NCI-H146 (cell line): ENCODE measurements around the gene MAF.

ENCODE experiments used
- DNase-seq: peaks from one replicate; lab custom pipeline; 2025; lab: John Stamatoyannopoulos, UW

Gene MAF

DNA sequence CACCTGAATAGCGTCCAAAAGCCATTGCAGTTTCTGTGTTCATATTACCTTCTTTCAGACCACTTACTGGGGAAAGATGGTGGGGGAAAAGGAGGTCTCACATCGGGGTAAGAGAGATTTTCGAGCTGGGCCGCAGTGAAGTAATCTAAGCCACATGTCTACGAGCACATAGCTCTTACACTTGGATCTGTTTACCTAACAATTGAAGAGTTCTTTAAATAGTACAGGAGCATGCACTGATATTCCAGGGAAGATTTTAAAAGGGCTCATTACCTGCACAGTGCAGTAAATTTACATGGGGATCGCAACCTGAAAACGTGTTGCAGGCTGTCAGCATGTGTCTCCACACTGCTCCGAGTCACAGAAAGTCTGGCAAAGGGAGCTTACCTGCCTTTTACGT, 12.6 kb downstream of the MAF start:
- no peak for DNase-seq

DNA sequence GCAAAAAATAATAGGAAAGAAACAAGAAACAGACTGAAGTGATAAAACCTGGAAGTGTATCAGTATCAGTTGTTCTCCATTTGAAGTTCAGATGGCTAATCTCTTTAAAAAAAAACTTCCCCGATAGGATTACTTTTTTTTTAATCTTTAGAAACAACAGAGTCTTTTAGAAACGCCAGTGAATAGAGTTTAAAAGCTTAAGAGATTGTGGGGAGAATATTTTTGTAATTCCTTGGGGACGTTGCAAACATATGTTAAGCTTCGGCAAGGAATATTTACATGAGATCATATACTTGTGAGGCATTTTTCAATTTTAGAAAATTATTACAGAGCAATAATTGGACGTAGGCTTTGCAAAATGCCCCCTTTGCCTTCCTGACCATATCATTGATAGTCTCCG, 13.2 kb downstream of the MAF start:
- DNase-seq = no peak

- no peak for DNase-seq
Measured at GRCh38 chr16:79582789-79583188, 17.7 kb downstream of the MAF start.

DNA sequence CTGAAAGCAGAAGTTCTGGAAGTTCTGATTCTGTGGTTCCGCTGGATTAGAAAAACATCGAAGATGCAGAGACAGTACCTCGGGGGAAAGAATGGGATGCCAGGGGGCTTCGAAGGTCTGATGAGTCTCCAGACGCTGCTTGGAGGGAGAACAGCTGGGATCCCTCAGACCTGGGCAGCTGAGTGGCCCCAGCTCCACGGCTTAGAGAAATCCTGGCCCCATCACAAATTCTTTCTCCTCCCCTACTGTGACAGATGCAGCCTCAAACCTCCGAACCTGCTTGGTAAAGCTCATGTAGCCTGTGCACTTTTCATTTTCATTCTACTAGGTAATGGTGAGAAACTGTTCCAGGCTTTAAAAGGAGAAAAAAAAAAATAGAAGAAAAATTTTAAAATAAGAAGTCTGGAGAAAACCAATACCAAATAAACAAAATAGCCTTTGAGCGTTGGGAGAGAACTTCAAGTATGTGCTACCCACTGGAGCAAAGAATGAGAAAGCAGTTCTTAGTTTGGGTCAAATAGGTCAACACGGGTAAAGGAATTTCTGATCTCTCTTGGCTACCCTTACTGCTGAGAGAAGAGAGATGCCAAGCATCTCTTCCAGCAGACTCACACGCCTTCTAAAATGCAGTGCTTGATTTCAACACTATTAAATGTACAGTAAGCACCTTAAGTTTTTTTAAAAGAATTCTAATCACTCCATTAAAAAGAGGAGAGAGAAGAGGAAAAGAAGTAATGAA, 19.9 kb downstream of the MAF start:
- no peak for DNase-seq

- DNase-seq = no peak
Measured at GRCh38 chr16:79576602-79577001, 23.9 kb downstream of the MAF start.

GRCh38 chr16:79573884-79574283, 26.7 kb downstream of the MAF start:
- DNase-seq = no peak

DNA sequence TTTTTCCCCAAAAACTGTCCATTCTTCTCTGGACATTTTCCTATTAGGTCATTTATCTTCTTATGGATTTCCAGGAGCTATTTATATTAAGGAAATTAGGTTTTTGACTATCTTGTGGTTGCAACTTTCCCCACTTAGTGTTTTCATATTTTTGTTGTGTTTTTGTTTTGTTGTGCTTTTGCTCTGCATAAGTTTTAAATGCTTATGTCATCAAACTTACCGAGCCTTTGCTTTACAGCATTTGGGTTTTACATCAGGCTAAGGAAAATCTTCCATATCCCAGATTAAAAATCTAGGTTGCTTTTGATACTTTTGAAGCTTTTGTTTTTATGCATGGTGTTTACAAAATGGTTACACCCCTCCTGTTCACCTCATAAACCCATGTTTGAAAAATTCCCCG, 27.5 kb downstream of the MAF start:
- DNase-seq = no peak

DNA sequence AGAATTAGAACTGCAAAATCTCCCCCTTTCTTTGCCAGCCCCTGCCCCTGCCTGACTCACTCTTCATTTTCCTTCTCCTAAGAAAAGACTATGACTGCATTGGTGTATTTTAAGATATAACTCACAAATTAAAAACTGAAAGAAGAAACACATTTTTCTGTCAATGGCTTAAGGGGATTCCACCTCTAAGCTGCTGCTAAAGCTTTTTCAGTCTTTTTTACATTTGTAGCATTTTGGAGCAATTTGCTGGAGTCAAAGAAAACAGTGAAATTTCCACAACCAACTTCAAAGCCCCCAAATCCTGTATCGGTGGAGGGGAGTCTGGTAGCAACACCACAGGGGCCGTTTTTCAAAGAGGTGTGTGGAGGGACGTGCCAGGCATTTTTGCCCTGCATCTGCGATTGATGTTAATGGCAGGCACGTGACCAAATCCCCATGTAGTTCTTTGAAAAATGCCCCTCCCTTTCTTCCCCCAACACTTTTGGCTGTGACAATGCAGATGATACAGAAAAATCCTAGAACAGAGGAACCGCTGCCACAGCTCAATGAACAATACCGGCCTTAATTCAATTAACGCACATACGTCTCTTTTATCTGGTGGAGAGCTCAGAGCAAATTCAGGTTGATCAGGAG, 28.5 kb downstream of the MAF start:
- no peak for DNase-seq

DNA sequence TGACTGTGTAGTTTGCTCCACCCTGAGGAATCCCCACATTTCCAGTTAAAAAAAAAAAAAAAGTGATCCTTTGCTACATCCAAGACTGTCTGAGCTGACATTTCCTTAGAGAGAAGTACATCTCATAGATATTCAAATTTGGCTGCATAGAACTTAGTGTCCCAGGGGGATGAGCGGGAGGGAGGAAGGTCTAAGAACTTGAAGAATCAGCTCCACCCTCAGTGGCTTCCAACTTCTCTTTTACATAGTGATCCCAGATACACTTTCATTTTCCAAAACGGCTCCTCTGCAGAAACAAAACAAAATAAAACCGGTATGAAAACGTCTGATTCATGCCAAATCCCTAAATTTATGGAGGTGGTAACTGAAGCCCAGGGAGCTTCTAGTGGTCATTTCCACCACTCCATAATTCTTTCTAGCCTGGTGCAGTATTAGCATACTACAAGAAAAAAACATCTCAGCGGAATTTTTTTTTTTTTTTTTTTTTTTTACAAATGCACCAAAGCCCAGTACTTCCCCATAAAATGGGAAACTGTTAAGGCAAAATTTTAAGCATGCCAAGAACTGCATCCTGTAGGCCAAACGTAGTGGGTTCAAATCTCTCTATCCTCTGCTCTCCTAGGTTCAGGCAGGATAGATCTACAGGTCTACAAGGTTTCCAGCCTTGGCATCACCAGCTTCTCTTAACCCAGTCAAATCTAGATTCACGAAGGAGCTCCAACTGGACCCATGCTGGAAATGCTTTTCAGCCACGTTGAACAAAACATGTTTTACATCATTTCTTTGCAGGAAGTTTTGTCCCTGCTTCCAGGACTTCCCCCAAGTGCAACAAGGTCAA, 29.3 kb downstream of the MAF start:
- no peak for DNase-seq

GRCh38 chr16:79564671-79565107, 35.8 kb downstream of the MAF start:
- no peak for DNase-seq

DNA sequence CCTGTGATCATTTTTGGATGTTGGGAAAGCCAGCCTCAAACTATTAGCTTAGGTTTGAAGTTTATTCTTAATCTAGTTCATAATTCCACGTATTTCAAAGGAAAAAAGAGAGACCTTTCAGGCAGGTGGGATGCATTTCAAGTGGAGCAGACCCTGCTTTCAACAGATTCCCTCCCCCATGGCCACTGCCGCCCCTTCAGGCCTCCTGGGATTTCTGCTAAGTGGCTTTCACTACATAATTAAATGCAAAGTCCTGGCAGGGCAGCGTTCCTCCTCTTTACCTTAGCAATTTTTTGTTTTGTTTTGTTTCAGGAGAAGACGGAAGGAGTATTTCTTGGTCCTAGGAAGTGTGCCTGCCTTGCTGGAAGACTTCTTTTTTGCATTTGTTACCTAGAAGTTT, 36.6 kb downstream of the MAF start:
- no peak for DNase-seq

- no peak for DNase-seq
Measured at GRCh38 chr16:79562166-79562823, 38.2 kb downstream of the MAF start.

- DNase-seq = no peak
Measured at GRCh38 chr16:79561729-79562128, 38.8 kb downstream of the MAF start.

GRCh38 chr16:79560923-79561322, 39.6 kb downstream of the MAF start:
- no peak for DNase-seq

DNA sequence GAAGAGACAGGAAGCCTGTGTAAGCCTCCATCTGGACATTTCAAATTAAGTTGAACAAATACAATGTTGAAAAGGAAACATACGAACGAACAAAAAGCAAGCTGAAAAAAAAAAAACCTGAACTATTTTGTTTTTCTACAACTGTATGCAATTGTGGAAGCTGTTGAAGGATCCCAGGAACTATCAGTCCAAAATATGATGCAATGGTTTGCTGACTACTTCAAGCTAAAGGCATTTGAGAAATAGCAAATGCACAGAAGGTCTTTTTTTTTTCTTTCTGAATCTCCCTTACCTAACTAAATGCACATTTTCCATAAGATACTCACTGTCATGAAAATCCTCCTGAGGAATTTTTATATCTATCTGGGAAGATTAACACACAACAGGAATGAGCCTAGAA, 40.2 kb downstream of the MAF start:
- DNase-seq = no peak

GRCh38 chr16:79559532-79559931, 41.0 kb downstream of the MAF start:
- no peak for DNase-seq

GRCh38 chr16:79557421-79557820, 43.1 kb downstream of the MAF start:
- no peak for DNase-seq

GRCh38 chr16:79554912-79555311, 45.6 kb downstream of the MAF start:
- no peak for DNase-seq

DNA sequence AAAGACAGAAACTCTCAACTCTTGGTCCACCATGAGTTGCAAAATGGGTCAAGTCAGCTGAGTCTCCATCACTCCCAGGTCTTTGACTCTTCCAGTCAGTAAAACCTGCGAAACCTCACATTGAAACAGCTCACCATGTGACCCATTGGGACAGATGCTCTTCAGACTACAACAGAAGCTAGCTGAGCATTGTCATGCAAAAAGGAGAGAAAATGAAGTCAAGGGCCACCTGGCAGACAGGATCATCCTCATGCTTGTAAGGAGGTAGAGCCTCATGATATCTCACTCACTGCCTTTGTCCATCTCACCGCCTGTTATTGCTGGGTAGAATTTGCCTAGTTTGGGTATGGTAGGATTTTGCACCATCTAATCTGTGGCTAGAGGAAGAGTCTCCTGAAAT, 50.2 kb downstream of the MAF start:
- no peak for DNase-seq

- DNase-seq = no peak
Measured at GRCh38 chr16:79547085-79547484, 53.5 kb downstream of the MAF start.
